Mammary microvascular endothelial cell (primary cell): Measurements from ENCODE around the gene FCHSD1. TPM values are rescaled to one million over a fixed set of nuclear protein-coding genes. Genes with fewer than 3 reads are reported as not detected.

Experiments used
- total RNA-seq: library from RNA; depleted of rRNA; stranded (reverse); fragments of >200 nt; gene quantifications from 2 replicates; pipeline ENCODE4 v1.2.3, GENCODE V29; 2015

Gene FCHSD1
- 19.6 and 20.1 TPM in 2 replicates for total RNA-seq

DNA sequence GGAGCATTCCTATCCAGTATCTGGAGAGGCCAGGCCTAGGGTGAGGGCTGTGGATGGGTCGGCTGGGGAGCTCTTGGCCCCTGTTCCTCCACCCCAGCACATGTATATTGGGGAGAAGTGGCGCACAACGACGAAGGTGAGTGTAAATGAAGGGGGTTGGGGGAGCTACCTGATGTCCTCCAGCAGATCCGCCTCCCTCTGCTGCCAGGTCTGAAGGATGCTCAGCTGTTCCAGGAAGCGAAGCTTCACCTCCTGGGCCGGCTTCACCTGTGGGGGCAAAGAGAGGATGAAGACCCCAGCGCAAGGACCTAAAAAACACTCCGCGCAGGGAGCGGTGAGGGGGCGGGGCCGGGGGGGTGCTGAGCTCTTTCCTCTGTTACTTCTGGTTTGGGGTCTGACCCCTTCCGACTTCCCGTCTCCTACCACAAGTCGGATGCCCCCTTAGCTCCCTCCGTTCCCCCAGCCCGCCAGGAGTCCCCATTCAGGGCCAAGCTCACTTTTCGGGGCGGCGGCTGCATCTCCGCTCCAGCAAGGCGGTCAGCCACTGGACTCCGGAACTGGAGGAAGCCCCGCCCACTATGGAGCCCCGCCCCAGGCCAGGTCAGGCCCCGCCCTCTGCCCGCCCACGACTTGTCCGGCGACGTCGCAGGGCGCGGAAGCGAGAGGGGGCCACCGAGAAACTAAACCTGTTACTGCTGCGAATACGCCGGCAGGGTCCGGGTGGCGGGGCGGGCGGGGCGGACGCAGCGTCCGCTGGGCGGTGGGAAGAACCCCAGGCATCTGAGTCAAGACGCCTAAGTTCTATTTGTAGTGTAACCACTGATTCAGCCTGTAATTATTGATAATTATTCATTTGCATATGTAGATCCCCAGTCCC is at the start of gene FCHSD1:
FCHSD1 (minus strand) TSS at position 568 of the 877 bp plus-strand sequence; CDS start at position 518, 50 bp downstream.

DNA sequence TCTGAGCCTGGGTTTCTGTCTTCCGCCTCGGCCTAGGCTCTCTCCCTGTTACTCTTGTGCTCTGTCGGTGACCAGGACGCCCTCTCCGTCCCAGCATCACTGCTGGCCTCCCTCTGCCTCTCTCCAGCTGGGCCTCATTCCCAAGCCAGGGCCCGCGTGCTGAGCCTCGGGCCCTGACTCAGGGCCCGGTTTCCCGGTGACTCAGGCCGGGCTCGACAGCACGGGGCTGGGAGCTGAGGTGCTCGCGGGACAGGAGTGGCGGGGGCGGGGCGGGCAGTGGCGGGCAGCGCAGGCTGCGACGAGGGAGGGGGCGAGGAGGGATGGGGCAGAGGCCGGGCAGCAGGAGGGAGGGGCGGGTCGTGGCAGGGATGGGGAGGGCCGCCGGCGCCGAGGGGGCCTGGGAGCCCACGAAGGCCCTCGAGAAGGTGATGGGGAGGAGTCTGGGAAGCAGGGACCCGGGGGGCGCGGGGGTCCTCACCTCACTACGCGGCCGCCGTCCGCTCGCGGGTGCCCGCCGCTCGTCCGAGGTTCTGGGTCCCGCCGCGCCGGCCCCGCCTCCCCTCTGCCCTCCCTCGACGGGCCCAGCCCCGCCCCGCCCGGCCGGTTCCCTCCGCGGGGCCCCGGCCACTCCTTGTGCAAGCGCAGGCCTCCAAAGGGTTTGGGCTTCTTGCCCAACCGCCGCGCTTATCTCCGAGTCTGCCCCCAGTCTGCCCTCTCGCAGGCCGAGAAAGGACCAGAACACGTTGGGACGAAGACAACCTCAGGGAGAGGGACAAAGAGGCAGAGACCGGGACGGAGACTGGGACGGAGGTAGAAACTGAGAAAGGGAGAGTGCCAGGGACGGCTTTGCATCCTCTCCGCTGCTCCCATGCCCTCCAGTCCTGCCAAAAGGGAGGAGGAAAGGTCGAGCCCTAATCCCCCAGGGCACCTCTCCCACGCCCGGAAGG is 30.8 kb upstream of the FCHSD1 start, which contains the start of gene ARAP3:
ARAP3 (minus strand) TSS at position 536 of the 947 bp plus-strand sequence. CDS start 1,744 bp downstream, outside the sequence.

GRCh38 chr5:141636413-141637122 is 14.7 kb downstream of the FCHSD1 start, which contains the start of the genes HDAC3 and RELL2:
TSS of gene HDAC3 (minus strand) at chr5:141636849. CDS start at chr5:141636790, 59 bp downstream.
TSS of gene RELL2 (plus strand) at chr5:141636997. CDS start at chr5:141638226, 1,229 bp downstream.

GRCh38 chr5:141618804-141619554 is 32.2 kb downstream of the FCHSD1 start, which contains the start of gene DIAPH1:
TSS of gene DIAPH1 (minus strand) at chr5:141619000. CDS start at chr5:141618914, 86 bp downstream.

Other genes with a start within 250 kb of the FCHSD1 start
- 1.2 and 1.8 TPM in 2 replicates for gene PCDHGA9, start 248.6 kb downstream of the FCHSD1 start, total RNA-seq
- 0.73 and 1.2 TPM in 2 replicates for gene PCDHGB6, start 243.4 kb downstream of the FCHSD1 start, total RNA-seq
- gene PCDHGA10, start 238.4 kb downstream of the FCHSD1 start, total RNA-seq: 1.7 and 2.6 TPM in 2 replicates
- 3.1 and 5.3 TPM in 2 replicates for gene PCDHGB7, start 233.7 kb downstream of the FCHSD1 start, total RNA-seq
- 4.4 and 4.6 TPM in 2 replicates for gene PCDHGA11, start 230.4 kb downstream of the FCHSD1 start, total RNA-seq
- gene PCDHGA12, start 220.9 kb downstream of the FCHSD1 start, total RNA-seq: 4.7 and 5.9 TPM in 2 replicates
- gene PCDHGC3, start 175.5 kb downstream of the FCHSD1 start, total RNA-seq: 18.0 and 18.2 TPM in 2 replicates
- gene PCDHGC4, start 166.4 kb downstream of the FCHSD1 start, total RNA-seq: 0.20 and 0.44 TPM in 2 replicates
- 0.15 and 0.20 TPM in 2 replicates for gene PCDHGC5, start 162.3 kb downstream of the FCHSD1 start, total RNA-seq
- gene DIAPH1, start 32.4 kb downstream of the FCHSD1 start, total RNA-seq: 79.6 and 79.9 TPM in 2 replicates
- 36.8 and 38.3 TPM in 2 replicates for gene HDAC3, start 14.6 kb downstream of the FCHSD1 start, total RNA-seq
- gene RELL2, start 14.4 kb downstream of the FCHSD1 start, total RNA-seq: 5.3 and 5.7 TPM in 2 replicates
- gene ARAP3, start 30.8 kb upstream of the FCHSD1 start, total RNA-seq: 37.1 and 39.6 TPM in 2 replicates
- gene PCDH1, start 227.0 kb upstream of the FCHSD1 start, total RNA-seq: 155 and 167 TPM in 2 replicates